GM12878 (cell line): ENCODE results near the gene KIF12.

ENCODE experiments used
- CEBPB ChIP-seq, 2 experiments: fragments of 150-350 bp in 1 of 2; IDR thresholded peaks; 2 replicates each; pipeline ENCODE4 v1.6.1; 2012 to 2014; ENCODE audit warnings: low read depth in 2 of 2, low read length in 2 of 2, borderline replicate concordance in 1 of 2, inconsistent platforms in 1 of 2
- CREM ChIP-seq: IDR thresholded peaks from 2 replicates; pipeline ENCODE4 v1.6.1; 2014; ENCODE audit warnings: antibody characterized with exemption, low read depth
- MEF2A ChIP-seq: IDR thresholded peaks from 2 replicates; pipeline ENCODE4 v1.6.1; 2011; ENCODE audit warnings: low read depth, mild to moderate bottlenecking, low read length, moderate library complexity; ENCODE audit not compliant: insufficient read depth
- NFYA ChIP-seq: IDR thresholded peaks from 2 replicates; pipeline ENCODE4 v1.6.1; 2011; ENCODE audit warnings: low read depth, mild to moderate bottlenecking, low read length, improper control_type of control experiment, borderline replicate concordance
- RAD21 ChIP-seq: IDR thresholded peaks from 2 replicates; pipeline ENCODE4 v1.6.1; 2011; ENCODE audit warnings: mild to moderate bottlenecking, low read depth, low read length, moderate library complexity; ENCODE audit not compliant: insufficient read depth
- TF ChIP-seq, protein P1 (sequence below), 3 experiments: IDR thresholded peaks in 2 of 3; conservative IDR thresholded peaks in 1 of 3; 2 replicates each; pipeline ENCODE4 v1.5.1; 2011; ENCODE audit warnings: low read depth in 3 of 3, low read length in 3 of 3, mild to moderate bottlenecking in 3 of 3, control low read depth in 2 of 3, moderate library complexity in 2 of 3, inconsistent platforms in 1 of 3, mixed read lengths in 1 of 3; ENCODE audit not compliant: control insufficient read depth in 2 of 3, insufficient read depth in 1 of 3; ENCODE audit errors: extremely low read depth in 1 of 3
- TF ChIP-seq, protein P2 (sequence below): IDR thresholded peaks from 2 replicates; pipeline ENCODE4 v1.6.1; 2012; ENCODE audit warnings: low read depth, low read length, improper control_type of control experiment

DNA sequence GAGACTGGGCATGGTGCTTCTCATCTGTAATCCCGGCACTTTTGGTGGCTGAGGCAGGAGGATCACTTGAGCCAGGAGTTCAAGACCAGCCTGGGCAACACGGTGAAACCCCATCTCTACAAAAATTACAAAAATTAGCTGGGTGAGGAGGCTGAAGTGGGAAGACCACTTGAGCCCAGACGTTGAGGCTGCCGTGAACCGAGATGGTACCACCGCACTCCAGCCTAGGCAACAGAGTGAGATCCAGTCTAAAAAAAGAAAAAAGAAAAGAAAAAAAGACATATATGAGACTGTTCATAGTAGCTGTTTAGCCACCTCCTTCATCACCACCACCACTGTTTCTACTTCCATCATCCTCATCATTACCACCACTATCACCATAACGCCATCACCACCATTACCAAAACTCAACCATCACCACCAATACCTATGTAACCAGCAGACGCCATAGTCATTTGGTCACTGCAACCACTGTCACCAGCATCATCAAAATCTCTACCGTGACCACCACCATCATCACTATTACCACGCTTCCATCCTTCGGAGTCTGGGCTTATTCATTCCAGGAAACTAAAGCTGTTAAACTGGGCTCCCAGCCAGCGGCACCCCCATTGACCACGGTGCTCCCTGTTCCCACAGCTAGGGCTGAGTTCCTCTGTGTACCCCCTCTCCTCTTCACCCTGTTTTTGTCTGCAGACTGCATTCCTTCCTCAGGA is 8.4 kb upstream of the KIF12 start:
- TF ChIP-seq NFYA (no peak), CREM (no peak), MEF2A (no peak), CEBPB (IDR thresholded peaks at IDR 0.05; ENCODE audit: borderline replicate concordance in 1 of 2, low read depth in 2 of 2, low read length in 2 of 2) (no peak), RAD21 (no peak)
- TF ChIP-seq, protein P1, sequence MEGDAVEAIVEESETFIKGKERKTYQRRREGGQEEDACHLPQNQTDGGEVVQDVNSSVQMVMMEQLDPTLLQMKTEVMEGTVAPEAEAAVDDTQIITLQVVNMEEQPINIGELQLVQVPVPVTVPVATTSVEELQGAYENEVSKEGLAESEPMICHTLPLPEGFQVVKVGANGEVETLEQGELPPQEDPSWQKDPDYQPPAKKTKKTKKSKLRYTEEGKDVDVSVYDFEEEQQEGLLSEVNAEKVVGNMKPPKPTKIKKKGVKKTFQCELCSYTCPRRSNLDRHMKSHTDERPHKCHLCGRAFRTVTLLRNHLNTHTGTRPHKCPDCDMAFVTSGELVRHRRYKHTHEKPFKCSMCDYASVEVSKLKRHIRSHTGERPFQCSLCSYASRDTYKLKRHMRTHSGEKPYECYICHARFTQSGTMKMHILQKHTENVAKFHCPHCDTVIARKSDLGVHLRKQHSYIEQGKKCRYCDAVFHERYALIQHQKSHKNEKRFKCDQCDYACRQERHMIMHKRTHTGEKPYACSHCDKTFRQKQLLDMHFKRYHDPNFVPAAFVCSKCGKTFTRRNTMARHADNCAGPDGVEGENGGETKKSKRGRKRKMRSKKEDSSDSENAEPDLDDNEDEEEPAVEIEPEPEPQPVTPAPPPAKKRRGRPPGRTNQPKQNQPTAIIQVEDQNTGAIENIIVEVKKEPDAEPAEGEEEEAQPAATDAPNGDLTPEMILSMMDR (IDR thresholded peaks at IDR 0.05 in 2 of 3, conservative IDR thresholded peaks at IDR 0.05 in 1 of 3; ENCODE audit: control insufficient read depth in 2 of 3, extremely low read depth in 1 of 3, insufficient read depth in 1 of 3, low read depth in 3 of 3, low read length in 3 of 3): no peak
- TF ChIP-seq, protein P2, sequence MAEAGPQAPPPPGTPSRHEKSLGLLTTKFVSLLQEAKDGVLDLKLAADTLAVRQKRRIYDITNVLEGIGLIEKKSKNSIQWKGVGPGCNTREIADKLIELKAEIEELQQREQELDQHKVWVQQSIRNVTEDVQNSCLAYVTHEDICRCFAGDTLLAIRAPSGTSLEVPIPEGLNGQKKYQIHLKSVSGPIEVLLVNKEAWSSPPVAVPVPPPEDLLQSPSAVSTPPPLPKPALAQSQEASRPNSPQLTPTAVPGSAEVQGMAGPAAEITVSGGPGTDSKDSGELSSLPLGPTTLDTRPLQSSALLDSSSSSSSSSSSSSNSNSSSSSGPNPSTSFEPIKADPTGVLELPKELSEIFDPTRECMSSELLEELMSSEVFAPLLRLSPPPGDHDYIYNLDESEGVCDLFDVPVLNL: no peak
